NCI-H1048 (cell line): Measurements from ENCODE around the gene OR8A1.

ENCODE experiments used
- DNase-seq: peaks from one replicate; lab custom pipeline; 2025; lab: John Stamatoyannopoulos, UW

Gene OR8A1

GRCh38 chr11:124569697-124570096 lies at the start of gene OR8A1:
TSS of gene OR8A1 (plus strand) at chr11:124569997. CDS start at chr11:124570120, 123 bp downstream.
- no peak for DNase-seq

- DNase-seq, result no peak
Observed at GRCh38 chr11:124520550-124520854, 49.3 kb upstream of the OR8A1 start.

GRCh38 chr11:124533626-124534025 lies 36.2 kb upstream of the OR8A1 start:
- no peak for DNase-seq

- DNase-seq, result no peak
Observed at GRCh38 chr11:124534051-124534450, 35.7 kb upstream of the OR8A1 start.

GRCh38 chr11:124535552-124536232 lies 34.1 kb upstream of the OR8A1 start:
- no peak for DNase-seq

GRCh38 chr11:124536520-124536919 lies 33.3 kb upstream of the OR8A1 start:
- no peak for DNase-seq

GRCh38 chr11:124538019-124538418 lies 31.8 kb upstream of the OR8A1 start:
- DNase-seq, result no peak

- no peak for DNase-seq
Observed at GRCh38 chr11:124541204-124541603, 28.6 kb upstream of the OR8A1 start.

GRCh38 chr11:124543145-124543544 lies 26.7 kb upstream of the OR8A1 start:
- DNase-seq, result no peak

- no peak for DNase-seq
Observed at GRCh38 chr11:124543554-124543953, 26.2 kb upstream of the OR8A1 start, which contains the start of gene OR8B12. TSS of gene OR8B12 (minus strand) at chr11:124543654. CDS start at chr11:124543654, 0 bp downstream.

GRCh38 chr11:124551189-124551588 lies 18.6 kb upstream of the OR8A1 start:
- DNase-seq, result no peak

- no peak for DNase-seq
Observed at GRCh38 chr11:124551987-124552386, 17.8 kb upstream of the OR8A1 start.

- DNase-seq, result no peak
Observed at GRCh38 chr11:124556828-124557227, 13.0 kb upstream of the OR8A1 start.

GRCh38 chr11:124570160-124570559 lies 363 bp downstream of the OR8A1 start:
- no peak for DNase-seq

- no peak for DNase-seq
Observed at GRCh38 chr11:124577716-124578427, 8.1 kb downstream of the OR8A1 start.

- DNase-seq, result no peak
Observed at GRCh38 chr11:124578761-124579160, 9.0 kb downstream of the OR8A1 start.

GRCh38 chr11:124581817-124582216 lies 12.0 kb downstream of the OR8A1 start:
- DNase-seq, result no peak

- DNase-seq, result no peak
Observed at GRCh38 chr11:124582565-124582964, 12.8 kb downstream of the OR8A1 start.

- DNase-seq, result no peak
Observed at GRCh38 chr11:124583781-124584180, 14.0 kb downstream of the OR8A1 start.

- no peak for DNase-seq
Observed at GRCh38 chr11:124584681-124585372, 15.0 kb downstream of the OR8A1 start.

GRCh38 chr11:124586238-124586860 lies 16.6 kb downstream of the OR8A1 start:
- DNase-seq, result no peak

- no peak for DNase-seq
Observed at GRCh38 chr11:124591430-124591829, 21.6 kb downstream of the OR8A1 start.

- DNase-seq, result no peak
Observed at GRCh38 chr11:124592627-124593026, 22.8 kb downstream of the OR8A1 start.
